NCI-H2196 (cell line): ENCODE data around the gene STRN3.
"Not testable (repeated sequence)": the region's sequence is repeated elsewhere in the genome, so short reads cannot be mapped to it uniquely, and the experiment has no call there.

Experiments used
- DNase-seq: peaks from one replicate; lab custom pipeline; 2025; ENCODE audit not compliant: unreplicated experiment; lab: John Stamatoyannopoulos, UW

The STRN3 gene

DNA sequence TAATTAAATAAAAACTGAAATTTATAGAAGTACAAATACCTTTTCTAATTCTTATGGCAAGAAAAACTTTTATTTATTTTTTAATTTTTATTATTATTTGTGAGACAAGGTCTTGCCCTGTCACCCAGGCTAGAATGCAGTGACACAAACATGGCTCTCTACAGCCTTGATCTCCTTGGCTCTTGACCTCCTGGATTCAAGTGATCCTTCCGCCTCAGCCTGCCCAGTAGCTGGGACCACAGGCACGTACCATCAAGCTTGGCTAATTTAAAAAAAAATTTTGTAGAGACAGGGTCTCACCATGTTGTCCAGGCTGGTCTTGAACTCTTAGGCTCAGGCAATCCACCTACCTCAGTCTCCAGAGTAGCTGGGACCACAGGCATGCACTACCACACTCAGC is 104.4 kb downstream of the STRN3 start:
- no peak for DNase-seq

DNA sequence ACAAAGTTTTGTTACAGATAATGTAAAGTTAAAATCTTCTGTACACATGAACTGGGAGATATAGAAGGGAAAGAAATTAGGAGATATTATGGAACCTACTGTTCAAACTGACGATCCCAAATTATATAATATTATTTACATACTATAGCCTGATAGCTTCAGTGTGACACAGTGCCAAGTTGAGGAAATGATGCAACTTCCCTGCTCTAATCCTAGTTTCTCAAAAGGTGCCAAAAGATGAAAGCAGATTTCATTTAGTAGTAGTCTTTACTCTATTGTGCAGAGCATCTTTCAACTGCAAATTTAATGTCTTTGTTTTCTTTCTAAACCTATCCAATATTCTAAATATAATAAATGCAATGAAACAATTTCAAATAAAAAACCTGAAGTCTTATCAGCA is 104.9 kb downstream of the STRN3 start:
- DNase-seq: no peak

DNA sequence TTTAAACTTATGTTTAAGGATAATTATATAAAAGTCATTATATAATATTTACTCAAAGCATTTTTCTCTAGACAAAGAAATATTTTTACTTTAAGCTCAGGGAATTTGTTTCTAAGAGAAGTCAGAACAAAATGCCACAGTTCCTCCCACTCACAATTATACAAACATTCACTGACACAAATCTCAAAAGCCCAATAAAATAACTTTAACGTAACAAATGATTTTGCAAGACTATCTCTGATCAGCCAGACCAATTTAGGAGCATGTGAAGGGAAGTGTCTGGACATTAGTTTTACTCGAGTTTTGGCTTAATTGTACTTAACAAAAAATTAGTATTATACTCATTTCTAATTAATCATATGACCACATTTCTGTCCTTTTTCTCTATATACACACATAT is 110.6 kb downstream of the STRN3 start:
- no peak for DNase-seq

DNA sequence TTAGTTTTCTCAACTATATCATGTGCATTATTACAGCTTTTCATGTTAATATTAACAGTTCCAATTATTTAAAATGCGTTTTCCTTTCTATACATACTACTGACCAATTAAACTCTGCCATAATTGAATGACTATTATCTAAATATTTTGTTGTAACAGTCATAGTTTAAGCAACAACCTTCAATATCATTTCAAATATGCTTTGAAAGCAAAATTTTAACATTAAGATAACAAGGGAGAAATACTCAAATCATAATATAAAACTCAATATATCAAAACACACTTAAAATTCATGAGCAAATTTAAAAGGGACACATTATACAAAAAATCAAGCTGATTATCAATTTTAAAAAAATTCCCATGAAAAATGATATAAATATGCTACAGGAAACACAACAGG is 111.4 kb downstream of the STRN3 start:
- no peak for DNase-seq

DNA sequence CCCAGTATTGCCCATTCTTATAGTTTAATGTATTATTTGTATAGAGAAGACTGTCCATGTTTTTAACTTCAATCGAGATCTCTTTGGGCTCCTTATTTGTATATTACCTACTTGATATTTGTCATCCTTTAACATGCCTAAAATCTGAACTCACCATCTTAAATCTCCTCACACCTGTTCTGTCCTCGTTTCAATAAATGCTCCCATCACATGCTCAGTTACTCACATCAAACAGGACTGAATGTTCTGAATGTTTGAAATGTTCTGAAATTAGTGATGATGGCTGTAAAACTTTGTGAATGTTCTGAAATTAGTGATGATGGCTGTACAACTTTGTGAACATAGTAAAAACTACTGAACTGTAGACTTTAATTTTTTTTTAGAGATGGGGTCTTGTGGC is 117.4 kb downstream of the STRN3 start:
- no peak for DNase-seq

DNA sequence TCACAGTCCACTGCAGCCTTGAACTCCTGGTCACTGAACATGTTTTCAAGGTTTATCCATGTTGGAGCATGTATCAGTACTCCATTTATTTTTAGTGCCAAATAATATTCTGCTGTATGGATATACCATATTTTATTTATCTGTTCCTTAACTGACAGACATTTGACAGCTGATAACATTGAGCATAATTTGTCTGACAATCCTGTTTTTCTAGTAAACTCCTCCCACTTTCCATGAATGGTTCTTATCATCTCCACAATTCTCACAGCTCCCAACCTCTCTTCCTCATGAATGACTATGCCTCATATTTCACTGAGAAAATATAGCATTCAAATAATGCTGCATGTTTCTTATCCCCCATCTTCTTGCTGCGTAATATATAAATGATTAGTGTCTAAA is 118.5 kb downstream of the STRN3 start:
- DNase-seq: no peak

DNA sequence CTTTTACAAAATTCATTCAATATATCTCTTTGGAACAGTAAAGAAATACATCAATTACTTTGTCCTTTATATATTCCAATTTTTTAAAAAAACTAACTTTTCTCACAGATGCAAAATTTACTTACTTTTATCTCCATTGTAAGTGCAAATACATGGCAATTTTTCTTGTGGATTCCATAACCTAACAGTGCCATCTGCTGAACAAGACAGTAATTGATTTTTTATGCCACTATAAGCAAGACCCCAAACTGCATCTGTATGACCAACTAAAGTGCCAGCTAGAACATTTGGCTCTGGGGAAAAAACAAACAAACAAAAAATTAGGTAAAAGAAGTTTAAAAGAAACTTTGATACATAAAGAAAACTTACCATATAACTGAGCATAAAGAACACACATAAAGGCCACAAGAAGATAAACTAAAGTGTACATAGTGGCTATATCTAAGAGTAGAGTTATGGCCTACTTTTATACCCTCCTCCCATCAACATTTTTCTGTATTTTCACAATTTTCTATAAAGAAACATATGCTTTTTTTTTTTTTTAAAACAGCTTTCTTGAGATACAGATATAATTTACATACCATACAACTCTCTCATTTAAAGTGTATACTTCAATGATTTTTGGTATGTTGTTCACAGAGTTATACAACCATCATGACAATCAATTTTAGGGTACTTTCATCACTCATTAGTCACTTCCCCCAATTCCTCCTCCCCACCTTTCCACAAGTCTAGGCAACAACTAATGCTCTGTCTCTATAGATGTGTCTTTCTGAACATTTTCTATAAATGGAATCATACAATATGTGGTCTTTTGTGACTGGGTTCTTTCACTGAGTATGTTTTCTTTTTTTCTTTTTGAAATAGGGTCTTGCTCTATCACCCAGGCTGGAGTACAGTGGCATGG is 119.2 kb downstream of the STRN3 start:
- DNase-seq: peak; percentile 20

DNA sequence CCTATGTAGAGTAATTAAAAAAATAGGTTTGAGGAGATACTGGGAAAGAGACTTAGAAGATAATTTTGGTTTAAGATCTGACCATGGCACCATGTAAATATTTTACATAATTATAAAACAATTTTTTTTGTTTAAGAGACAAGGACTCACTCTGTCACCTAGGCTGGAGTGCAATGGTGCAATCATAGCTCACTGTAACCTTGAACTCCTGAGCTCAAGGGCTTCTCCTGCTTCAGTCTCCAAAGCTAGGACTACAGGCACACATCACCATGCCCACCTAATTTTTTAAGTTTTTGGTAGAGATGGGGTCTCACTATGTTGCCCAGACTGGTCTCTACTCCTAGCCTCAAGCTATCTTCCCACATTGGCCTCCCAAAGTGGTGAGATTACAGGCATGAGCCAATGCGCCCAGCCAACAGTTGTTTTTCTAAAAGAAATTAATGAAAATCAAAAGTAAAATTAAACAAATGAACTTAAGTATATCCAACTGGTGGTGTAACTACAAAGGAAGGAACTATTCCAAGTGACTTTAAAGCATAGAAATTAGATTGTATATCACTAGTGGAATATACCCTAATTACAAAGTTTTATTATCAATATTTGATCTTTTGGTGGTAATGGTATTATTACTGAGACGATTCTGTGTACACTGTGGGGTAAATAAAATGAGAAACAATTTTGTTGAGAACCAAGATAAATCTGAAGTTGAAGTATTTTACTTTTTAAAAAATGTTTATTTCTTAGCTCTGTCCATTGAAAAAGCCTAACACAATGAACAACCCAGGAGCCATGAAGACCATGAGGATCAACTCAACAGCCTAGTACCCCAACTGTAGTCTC is 122.7 kb downstream of the STRN3 start:
- no peak for DNase-seq

DNA sequence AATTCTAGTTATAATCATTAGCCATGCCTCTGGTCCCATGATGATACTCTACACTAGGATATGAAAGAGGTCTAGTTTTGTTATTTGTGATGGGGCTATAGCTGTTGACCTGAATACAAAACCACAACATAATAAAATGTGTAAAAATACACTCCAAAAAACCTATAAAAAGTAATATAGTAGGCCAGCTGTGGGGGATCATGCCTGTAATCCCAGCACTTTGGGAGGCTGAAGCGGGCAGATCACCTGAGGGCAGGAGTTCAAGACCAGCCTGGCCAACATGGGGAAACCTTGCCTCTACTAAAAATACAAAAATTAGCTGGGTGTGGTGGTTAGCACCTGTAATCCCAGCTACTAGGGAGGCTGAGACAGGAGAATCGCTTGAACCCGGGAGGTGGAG is 129.1 kb downstream of the STRN3 start:
- not testable (repeated sequence) for DNase-seq

DNA sequence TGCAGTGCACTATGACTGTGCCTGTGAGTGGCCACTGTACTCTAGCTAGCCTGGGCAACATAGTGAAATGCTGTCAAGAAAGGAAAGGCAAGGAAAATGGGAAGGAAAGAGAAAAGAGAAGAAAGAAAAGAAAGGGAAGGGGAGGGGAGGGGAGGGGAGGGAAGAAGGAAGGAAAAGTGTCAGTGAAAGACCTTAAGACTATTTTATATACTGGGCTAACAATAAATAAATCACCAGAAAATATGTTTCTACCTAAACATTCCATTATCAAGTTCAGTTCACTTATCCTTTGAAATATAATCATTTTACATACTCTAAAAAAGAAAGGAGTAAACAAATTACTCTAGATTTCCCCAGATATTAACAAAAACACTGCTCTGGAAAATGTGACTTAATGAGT is 129.7 kb downstream of the STRN3 start:
- DNase-seq: no peak

DNA sequence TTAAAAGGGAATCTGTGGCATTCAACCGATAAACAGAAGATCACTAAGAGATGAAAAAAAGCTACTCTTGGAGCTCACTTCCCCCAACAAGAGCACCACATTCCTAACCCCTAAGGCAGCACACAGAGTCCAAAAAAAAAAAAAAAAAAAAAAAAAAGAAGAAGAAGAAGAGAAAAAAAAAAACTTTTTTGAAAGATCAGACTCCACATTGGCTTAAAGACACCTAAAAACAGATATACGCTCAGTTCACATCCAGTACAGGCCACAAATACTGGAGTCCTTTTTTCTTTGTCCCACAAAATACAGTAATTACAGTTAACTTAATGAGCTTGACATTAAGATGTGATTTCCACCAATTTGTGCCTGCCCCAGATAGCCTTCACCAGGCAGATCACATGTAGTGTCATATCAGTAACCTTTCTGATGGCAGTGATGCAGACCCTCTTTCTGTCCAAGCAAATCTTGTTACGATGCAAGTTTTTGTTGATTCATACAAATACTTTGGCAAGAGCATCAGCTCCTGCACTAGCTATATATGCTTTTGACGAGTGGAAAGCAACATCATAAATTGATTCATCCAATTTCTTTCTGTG is 131.2 kb downstream of the STRN3 start:
- no peak for DNase-seq

DNA sequence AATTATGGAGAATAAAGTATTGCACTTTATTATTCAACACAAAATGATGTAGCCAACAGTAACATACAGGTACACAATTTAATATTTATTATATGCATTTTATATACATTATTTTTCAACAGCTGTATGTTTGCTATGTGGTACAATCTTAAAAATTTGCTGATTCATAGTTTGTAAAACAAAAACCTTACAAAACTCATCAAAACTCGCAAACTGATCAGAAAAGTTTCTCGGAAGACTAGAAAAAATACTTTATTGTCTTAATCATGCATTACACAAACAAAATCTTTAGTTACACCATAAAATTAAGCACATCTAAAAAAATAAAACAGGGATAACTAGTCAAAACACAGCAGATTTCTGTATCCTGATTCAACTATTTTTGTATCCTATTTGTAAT is 132.4 kb downstream of the STRN3 start:
- no peak for DNase-seq

DNA sequence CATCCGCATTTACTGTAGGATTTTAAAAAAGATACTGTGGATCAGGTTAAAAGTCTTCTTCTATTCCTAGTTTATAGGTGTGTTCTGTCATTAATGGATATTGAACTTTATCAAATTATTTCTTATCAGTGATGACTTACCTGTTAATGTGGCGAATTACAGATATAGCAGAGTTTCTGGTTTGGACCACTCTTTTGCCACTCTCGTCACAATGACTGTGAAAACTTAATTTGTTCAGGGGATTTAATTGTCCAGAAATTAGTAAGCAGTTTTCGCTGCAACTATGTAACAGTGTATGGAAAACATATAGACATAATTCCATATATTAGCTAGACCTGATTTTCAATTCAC is 137.0 kb downstream of the STRN3 start:
- no peak for DNase-seq

DNA sequence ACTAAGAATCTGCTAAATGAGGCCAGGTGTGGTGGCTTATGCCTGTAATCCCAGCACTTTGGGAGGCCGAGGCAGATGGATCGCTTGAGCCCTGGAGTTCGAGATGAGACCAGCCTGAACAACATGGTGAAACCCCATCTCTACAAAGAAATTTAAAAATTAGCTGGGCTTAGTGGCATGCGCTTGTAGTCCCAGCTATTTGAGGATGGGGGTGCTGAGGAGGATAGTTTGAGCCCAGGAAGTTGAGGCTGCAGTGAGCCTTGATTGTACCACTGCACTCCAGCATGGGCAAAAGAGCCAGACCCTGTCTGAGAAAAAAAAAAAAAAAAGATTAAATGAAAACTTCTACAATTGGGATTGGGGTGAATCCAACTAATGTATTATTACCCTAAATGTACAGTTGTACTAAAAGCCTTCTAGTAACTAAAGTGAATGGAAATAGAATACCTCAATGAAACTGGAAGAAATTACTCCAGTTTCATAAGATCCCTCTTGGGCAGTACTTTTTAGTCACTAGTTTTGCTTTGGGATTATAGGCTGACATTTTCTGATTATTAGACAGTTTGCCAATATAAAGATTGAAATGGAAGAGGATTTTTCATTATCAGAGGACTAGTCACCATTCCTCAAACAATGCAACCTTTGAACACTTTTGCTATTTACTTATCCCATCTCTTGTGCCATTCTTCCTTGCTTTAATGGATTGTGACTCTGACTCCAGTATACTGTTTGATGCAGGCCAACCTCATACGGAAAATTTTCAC is 137.5 kb downstream of the STRN3 start:
- DNase-seq: no peak

DNA sequence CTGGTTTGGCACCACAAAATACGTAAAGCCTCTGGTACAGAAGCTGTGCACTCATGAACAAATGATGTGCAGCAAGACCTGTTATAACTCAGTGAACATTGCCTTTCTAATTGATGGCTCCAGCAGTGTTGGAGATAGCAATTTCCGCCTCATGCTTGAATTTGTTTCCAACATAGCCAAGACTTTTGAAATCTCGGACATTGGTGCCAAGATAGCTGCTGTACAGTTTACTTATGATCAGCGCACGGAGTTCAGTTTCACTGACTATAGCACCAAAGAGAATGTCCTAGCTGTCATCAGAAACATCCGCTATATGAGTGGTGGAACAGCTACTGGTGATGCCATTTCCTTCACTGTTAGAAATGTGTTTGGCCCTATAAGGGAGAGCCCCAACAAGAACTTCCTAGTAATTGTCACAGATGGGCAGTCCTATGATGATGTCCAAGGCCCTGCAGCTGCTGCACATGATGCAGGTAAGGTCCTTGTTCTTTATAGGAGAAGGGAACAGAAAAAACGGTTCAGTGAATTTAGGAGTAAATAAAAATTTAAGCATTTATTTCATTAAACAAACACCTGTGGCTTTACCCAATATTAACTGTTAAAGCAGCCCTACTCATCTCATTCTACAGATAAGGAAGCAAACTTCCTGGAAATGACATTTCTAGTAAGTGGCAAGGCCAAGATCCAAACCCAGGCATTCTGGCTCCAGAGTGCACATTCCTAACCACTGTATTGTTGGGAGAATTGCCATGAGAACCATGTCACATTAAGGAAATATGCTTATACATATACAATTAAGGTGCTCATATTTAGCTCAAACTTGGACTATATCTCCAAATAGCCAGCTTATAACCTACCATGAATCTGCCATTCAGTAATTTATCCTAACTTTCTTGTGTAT is 140.1 kb downstream of the STRN3 start:
- DNase-seq: no peak

DNA sequence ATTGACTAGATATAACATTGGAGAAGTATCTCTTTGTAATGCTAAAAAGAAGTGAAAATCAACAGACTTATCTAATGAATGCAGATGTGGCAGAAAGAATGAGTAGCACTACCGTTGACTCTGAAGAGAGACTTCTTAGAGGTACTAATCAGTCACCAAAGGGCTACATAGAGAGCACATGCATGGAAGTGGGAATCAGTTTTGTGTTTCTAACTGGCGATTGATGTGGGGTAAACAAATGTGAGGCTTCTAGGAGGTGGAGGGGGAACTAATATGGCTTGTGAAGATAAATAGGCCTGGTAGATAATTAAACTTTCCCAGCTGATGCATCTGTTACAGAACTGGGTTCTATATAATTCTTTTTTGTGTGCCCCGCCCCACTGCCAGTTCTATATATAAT is 141.3 kb downstream of the STRN3 start:
- DNase-seq: no peak

DNA sequence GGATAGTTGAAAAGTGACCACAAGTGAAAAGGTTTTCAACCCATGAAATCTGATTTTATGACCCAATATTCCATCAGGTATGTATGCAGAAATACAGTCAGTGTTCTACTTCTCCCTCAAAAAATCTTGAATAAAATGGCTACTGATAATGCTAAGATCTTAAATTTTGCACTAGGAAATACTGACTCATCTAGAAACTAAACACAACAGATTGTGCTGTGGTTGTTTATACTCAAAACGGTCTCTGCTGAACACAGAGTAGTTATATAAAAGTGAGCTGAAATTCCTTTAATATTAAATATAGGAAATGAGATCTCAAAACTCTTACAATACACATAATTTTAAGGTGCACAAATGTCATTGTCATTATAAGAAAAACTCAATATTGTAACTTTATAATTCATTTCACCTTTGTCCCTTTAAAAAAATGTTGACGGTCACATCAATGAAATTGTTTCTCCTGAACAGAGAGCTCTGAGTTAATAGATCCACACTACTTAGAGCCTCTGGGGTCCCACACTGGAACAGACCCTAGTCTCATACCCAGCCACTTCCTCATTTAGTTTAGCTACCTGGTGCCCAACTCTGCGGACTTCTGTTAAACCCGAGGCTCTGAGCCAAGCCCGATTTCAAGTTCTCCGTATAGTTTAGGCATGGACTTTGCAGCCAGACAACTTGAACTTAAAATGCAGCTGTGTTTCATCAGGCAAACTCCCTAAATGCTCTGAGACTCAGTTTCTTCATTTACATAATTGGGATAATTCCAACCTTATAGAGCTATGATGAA is 142.5 kb downstream of the STRN3 start:
- no peak for DNase-seq

DNA sequence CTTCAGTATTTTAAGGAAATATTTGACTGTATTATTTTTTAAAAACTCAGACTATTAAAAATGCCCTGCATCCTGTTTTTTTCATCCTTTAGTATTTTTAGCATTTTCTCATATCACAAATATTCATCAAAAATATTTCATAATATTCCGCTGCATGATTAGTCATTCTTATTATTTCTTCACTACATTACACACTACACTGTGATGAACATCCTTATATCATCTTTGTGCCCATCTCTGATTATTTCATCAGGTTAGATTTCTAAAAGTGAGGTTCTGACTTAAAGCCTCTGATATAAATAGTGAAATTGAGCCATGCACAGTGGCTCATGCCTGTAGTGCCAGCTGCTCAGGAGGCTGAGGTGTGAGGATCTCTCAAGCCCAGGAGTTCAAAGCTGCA is 143.7 kb downstream of the STRN3 start:
- DNase-seq: no peak

DNA sequence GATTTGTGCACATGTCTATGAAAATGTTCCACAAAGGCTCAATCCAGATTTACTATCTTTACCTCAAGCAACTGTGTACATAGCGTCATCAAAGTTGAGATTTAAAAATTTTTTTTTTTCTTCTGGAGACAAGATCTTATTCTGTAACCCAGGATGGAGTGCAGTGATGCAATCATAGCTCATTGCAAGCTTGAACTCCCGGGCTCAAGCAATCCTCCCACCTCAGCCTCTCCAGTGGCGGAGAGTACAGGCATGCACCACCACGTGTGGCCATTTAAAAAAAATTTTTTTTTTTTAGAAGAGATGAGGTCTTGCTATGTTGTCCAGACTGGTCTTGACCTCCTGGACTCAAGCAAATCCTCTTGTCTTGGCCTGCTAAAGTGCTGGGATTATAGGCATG is 149.5 kb downstream of the STRN3 start:
- no peak for DNase-seq

DNA sequence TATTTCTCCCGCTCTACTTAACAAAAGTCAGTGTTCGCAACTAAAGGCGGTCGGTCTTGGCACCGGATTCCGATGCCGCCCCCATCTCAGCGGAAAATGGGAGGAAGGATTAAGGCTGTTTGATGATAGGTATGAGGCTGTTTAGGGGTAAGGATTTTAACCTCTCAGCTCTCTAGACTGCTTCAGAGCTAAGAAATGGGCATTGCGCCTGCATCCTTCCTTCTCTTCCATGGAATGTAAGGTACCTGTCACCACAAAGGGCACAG is 150.5 kb downstream of the STRN3 start:
- no peak for DNase-seq
